NCI-H82 treated with DMSO at 0.1 percent for 48 hours (cell line): ENCODE data around the gene SHISA6.
A peak's percentile ranks its signal among the peaks of the same experiment; 100 is the strongest.

ENCODE experiments used
- DNase-seq: peaks from one replicate; lab custom pipeline; 2025; ENCODE audit not compliant: unreplicated experiment; lab: John Stamatoyannopoulos, UW

Gene SHISA6

DNA sequence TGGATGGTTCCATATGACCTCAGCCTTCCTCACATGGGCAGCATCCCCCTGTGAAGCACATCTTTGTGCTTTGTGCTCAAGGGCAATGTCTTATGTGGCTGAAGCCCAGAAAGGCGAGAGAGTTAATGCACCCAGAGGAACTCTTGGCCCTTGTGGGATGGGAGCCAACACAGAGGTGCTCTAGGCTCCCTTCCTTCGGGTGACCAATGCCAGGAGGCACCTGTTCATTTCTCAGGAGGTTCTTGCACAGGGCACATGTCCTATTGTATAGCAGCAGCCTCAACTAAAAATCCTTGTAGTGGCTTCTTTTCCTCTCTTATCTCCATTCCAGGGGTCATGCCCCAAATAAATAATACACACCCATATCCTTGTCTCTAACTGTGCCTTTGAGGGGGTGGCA lies 273.6 kb downstream of the SHISA6 start:
- DNase-seq: no peak

DNA sequence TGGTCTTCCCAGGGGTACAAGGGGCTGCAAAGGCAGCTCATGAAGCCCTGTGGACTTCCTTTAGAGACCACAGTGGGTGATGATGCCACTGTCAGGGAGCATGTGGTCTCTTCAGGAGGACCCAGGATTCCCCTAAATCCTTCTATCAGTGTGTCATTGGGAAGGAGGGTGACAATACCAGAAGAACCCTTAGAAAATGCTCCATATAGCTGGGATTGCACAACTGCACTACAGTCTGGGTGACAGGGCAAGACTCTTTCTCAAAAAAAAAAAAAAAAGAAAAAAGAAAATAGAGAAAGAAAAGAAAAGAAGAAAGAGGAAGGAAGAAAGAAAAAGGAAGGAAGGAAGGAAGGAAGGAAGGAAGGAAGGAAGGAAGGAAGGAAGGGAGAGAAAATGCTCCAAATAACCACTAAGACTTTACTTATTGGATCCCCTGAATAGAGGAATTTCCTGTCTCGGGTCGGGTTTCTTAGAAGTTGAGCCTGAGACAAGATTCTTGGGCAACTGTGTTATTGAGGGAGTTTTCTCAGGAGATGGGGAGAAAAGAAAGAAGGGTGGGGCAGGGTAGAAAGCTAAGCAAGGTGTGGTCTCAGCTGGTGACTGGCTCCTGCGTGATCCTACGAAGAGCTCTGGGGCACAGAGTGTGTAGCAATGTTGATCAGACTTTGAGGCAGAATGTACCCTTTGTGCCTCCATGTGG lies 274.1 kb downstream of the SHISA6 start:
- no peak for DNase-seq

DNA sequence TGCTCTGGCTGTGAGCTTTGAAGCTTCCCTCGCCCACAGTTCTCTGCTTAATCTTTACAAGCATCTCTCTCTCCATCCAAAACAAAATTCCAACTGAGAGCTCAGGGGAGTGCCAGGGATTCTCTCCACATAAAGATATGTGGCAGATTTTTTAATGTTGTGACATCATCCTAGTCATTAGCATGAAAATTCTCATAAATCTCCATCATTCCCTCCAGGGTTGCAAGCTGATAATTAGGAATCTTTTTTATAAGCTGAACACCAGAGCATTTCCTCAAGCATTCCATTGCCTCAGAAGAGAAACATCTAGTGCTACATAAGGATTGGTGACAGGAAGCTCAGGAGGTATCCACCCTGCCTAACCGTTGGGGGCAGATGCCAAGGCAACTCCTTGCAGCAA lies 274.9 kb downstream of the SHISA6 start:
- no peak for DNase-seq

DNA sequence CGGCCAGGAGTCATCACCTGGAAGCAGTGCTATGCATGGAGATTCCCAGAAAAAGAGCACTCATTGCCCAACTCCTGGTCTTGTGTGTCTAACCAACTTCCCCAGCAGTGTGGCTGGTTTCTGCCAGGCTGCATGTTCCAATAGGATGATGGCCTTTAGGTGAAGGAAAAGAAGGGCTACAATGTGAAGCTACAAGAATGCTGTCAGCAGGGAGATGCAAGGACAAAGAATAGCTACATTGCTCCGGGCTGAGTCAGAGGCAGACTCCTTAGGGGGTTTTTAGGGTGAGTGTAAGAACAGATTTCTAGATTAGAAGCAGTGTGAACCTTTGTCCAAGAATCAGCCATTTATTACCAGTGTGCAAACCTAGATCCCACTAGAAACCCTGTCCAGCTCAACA lies 294.2 kb downstream of the SHISA6 start:
- DNase-seq: no peak

DNA sequence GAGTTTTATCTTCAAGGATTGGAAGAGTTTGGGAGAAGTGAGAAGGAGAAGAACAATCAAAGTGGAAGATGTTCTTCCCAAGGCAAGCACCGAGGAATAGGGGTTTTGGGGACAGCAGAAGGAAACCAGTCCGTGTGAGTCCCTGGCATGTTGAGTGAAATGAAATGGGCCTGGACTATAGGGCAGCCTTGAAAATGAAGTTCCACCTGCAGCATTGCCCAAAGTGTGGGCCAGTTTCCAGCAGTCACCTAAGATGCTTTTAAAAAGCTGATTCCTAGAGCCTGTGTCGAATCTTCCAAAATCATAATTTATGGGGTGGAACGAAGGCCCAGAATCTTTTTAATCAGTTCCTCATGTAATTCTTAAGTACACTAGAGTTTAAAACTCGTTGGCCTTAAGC lies 297.4 kb downstream of the SHISA6 start:
- DNase-seq: no peak

DNA sequence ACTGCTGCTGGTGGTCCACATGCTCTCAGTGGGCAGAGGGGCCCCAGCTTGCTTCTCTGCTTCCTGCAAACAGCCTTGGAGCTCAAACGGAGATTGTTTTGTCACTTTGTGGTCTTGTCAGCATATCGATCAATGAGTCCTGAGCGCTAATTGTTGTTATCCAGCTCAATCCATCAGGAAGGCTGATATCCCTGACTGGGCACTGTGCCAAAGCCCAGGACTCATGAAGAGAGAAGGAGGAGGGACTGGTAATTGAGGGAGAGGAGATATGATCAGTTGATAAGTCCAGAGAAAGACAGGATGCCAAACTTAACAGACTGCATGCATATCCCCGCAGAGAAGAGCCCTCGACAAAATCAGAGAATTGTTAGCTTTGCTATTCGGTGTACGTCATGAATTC lies 298.6 kb downstream of the SHISA6 start:
- DNase-seq: peak; percentile 39

DNA sequence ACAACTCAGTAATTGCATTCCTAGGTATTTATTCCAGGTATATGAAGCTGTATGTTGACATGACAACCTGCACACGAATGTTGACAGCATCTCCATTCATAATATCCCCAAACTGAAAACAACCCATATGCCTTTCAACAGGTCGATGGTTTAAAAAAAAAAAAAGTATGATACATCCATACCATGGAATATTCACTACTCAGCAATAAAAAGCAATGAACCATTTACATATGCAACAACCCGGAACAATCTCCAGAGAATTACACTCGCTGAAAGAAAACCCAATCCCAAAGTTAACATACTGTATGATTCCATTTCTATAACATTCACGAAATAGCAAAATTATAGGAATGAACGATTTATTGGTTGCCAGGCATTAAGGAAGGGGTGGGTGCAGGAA lies 304.0 kb downstream of the SHISA6 start:
- no peak for DNase-seq

DNA sequence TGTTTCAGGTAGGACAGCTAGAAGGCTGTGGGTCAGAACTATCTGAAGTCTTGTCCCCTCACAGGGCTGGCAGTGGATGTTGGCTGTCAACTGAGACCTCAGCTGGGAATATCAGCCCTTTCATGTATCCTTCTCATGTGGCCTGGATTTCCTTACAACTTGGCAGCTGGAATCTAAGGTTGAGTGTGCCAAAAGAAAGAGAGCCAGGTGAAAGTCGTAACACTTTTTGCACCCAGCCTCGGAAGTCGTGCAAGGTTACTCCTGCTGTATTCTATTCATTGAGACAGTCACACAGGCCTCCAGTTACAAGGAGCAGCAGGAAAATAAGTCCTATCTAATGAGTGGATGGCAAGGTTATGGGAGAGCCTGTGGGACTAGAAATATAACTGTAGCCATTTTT lies 304.7 kb downstream of the SHISA6 start:
- no peak for DNase-seq

DNA sequence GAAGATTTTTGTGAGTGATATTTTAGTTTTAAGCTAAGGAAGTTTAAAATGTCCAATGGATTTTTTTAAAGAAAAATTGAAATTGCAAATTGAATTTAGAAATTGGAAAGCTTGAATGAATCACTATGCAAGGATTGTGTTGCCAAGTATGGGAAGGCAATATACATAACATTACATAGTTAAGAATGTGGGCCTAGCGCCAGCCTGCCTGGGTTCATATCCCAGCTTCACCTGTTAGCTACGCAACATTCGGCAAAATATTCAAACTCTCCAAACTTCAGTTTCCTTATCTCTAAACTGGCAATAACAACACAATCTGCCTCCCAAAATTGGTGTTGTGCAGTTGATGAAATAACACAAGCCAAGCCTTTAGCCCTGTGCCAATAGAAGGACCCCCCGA lies 306.8 kb downstream of the SHISA6 start:
- DNase-seq: no peak

DNA sequence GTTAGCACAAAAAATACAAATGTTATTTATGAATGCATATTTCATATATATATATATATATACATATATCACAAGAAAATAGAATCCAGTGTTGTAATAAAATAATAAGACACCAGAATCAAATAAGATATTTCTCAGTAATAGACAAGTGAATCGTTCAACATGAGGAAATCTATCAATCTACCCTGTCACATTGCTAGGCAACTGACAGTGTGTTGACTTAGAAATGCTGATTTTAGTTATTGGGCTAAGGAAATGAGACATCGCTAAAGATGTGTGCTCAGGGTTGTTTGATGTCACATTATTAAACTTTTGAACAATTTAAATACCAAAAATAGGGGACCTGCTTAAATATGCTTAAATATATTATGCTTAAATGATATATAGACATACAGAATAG lies 307.4 kb downstream of the SHISA6 start:
- DNase-seq: no peak

DNA sequence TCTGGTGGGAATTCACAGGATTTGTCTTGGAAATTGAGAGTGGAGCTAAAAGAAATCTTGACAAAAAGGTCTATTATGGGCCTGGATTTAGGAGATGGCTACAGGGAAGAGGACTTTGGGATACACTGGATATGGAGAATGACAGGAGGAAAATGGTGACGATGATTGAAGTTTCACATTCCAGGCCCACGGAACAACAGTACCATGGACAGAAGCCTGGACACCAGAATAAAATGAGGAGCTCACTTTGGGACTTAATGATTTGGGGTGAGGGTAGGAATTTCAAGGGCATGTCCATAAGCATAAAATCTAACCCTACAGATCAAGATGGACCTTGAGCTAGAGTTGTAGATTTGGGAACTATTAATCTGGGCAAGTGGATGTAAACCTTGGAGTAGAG lies 309.4 kb downstream of the SHISA6 start:
- no peak for DNase-seq

DNA sequence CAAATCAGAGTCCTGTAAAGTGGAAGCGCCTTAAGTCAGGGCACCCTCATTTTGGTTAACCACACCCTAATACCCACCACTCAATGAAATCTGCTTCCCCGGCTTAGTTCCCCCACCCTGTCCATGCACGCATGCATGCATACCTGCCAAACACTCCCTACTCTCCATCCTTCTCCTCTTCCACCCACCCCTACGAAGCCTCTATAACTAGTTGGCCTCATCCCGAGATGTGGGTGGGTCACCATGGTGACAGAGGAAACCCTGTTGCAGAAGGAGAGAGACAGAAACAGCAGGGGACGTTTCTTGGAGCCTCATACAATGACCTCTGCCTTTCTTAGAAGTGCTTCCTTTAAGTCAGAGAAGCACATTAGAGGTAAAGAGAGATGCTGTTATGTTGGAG lies 310.4 kb downstream of the SHISA6 start:
- DNase-seq: no peak

DNA sequence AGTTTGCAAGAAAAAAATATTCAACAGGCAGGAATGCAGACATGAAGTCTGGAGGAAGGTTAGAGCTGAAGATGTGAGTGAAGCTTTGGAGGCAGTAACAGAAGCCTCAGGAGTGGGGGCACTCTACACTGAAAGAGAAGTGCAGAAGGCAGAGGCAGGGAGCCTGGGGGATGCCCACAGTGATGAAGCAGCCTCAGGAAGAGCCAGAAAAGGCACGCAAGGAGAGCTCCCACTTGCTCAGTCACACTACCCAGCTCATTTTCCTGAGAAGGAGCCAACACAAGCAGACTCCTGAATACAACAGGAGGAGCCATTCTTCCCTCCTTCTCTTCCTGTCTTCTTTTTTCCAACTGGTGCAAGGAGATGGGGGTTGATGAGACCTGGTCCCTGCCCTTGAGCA lies 312.1 kb downstream of the SHISA6 start:
- no peak for DNase-seq

DNA sequence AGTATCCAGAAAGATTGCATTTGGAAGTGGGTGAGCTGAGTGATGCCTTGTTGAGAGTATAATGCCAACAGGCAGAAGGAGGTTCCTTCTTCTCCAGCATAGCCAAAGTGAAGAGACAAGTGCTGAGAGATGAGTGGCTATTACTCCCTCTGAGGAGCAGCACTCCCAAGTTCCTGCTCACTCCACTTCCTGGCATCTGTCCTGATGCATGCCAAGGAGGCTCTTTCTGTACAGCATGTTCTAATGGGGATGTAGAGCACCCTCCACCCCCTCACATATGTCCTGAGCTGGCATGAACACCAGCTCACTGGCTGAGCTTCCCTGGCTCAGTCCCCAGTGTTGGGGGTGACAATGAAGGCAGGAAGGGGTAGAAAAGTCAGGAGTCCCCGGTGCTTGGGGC lies 313.0 kb downstream of the SHISA6 start:
- no peak for DNase-seq

DNA sequence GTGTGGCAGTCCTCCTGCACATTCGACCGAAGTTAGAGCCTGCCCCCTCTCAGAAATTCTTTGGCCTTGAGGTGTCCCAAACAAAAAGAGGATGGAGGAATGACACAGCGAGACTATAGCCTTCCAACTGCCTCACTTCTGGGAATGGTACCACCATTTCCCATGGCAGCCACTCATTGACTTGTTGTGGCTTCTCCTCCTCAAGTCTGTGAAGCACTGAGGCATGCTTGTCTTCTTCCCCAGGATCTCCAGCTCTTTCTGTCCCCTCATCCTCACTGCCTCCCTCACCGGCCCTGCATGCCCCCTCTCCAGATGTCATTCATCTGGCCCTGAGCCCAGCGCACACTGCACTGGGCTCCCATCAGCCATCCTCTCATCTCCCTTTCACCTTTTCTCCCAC lies 313.5 kb downstream of the SHISA6 start:
- DNase-seq: no peak

DNA sequence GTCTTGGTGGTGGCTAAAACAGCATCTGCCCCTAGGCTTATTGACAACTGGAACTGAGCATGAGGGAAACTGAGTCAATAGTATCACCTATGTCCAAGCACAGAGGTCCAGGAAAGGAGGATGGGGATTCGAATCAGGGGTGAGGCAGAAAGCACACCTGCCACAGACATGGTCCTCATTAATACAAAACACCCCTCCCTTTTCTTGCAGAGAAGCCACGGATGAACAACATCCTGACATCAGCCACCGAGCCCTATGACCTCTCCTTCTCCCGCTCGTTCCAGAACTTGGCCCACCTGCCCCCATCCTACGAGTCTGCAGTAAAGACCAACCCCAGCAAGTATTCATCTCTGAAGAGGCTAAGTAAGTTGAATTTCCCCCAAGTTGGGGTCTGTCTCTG lies 314.5 kb downstream of the SHISA6 start:
- DNase-seq: no peak

DNA sequence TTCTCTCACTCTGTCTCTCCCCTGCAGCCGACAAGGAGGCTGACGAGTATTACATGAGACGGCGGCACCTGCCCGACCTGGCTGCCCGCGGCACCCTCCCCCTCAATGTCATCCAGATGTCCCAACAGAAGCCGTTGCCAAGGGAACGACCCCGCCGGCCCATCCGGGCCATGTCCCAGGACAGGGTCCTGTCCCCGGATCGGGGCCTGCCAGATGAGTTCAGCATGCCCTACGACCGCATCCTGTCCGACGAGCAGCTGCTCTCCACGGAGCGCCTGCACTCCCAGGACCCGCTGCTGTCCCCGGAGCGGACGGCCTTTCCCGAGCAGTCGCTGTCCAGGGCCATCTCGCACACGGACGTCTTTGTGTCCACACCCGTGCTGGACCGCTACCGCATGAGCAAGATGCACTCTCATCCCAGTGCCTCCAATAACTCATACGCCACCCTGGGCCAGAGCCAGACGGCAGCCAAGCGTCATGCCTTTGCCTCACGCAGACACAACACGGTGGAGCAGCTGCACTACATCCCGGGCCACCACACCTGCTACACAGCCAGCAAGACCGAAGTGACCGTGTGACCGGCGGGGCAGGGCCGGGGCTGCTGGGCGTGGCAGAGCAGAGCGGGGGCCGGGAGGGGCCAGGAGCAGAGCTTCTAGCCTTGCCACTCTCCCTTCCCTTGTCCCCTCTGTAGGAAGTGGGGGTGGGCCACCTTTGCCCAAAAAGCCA lies 316.9 kb downstream of the SHISA6 start:
- DNase-seq: no peak

DNA sequence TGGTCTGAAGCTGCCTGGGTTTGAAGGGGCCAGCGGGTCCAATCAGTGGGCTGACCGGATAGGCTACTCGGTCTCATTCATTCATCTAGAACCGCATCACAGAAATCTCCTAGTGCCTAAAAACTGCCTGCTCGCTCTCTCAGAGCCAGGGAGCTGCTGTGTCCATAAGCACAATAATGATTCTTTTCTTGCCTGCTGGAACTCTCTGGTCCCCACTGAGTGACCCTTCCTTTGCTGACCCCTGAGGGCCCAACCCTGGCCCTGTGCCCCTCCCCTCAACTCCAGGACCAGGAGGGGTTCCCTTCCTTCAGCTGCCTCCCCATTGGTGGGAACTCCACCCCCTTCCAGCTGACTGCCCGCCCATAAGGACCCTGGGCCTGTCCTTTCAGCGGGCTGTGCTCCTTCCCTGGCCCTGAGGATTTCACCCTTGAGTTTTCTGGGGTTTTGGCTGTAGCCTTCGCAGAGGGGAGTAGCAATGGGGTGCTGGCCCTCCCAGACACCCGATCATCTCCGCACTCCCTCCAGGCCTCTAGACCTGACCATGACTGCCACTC lies 317.7 kb downstream of the SHISA6 start:
- no peak for DNase-seq

DNA sequence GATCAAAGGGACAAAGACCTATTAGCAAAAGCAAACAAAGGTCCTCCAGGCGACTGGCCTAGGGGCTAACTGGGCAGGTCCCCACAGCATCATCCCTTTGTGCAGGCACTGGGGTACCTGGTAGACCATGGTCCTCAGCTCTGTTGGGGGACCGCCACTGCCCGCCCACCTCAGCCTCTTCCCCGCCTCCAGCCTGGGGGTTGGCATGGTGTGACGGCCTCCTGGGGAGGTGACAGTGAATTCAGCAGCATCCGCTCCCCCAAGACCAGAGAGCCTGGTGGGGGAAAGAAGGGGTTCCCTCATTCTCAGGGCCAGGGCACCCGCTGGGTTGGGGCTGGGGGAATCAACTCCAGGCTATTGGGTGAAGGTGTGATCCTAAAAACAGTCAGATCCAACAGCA lies 318.6 kb downstream of the SHISA6 start:
- DNase-seq: no peak

DNA sequence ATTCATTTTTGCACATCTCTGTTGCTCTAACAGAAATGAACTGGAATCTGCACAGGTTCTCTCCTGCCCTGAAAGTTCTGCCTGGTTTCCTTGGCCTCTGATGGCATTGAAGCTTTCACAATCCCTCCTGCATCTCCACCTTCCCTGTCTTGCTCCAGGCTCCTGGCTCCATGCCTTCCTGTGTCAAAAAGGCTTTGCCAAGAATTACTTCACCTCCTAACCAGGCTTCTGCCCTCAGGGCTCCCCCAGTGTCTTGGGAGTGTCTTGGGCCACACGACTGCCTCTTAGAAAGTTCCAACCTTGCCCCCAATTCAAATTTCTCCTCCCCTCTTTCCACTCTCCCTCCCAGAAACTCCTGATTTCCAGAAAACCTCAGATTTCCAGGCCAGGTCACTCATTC lies 320.3 kb downstream of the SHISA6 start:
- no peak for DNase-seq

DNA sequence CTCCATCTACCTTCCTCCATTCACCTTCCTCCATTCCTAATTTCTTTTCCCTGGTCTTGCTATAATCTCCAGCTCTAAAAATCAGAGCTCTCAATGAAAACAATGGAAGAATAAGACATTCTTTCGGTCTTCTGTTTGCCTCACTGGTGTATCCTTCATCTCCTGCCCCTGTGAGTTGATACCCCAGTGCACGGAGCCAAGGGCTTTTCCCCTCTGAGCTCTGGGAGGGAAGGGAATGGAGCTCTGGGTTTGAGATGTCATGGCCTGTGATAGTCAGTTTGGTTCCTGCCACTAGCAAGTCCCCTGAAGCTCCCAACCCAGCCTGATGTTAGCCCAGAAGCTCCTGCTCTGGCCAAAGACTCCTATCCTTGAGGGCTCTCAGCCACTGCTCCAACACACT lies 320.7 kb downstream of the SHISA6 start:
- no peak for DNase-seq

DNA sequence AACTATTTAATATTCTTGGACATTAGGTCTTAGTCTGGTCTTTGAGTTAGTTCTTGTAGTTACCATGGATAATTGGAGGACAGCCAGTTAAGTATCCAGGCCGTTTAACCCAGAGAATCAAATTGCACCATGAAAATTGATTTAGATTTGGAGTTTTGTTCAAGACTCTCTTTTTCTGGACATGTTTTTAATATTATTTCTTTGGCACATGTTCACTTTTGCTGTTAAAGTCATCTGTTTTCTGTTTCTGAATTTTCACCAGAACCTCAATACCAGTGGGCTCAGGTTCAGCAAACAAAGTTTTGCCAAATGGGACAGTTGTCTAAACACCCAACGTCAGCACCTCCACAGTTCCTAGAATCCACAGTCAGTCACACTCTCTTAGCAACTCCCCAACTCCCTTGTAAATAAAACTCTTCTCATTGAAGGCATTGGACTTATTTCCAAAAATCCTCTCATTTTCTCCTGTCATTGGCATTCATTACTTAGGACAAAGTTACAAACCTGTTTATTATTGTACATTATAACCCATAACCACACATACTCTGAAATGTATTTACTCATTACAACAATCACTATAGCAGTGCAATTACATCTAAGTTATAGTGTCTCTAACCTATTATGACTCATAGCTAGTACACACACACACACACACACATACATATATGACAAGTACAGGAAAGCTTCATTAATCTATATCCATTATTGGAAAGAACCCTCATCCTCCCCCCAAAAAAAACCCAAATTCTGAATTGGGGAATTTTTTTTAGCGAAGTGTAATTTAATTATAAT lies 323.8 kb downstream of the SHISA6 start:
- no peak for DNase-seq
